ENCODE data around the gene EPHA7.

DNA sequence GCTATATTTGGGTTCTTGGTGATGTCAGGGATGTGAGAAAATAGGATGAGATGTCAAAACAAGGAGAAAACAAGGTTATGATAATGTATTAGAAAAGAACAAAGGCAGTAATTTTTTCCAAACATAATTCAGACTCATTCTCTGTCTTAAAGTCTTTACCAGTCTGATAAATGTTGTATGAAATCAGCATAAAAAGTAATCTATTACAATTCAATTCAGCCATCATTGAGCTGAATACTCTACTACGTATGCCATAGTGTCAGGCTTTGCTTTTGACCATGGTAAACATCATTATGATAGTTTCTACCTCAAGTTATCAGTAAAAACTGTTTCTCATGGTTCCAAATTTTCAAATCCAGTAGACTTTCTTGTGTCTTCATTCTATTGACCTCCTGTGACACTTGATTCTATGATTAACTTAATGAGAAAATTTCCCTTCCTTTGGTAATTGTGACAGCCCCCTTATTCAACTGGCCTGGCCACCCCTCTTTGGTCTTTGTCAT lies 75.0 kb downstream of the EPHA7 start:
- TF ChIP-seq CTCF (IDR thresholded peaks at IDR 0.05) = no peak
- no peak for TF ChIP-seq EZH2 (IDR thresholded peaks at IDR 0.05)

All from neural progenitor cell (in vitro differentiated cells).